Measurements from ENCODE around the gene RASA3.
A peak's percentile ranks its signal among the peaks of the same experiment; 100 is the strongest.
"Not testable (repeated sequence)": the region's sequence is repeated elsewhere in the genome, so short reads cannot be mapped to it uniquely, and the experiment has no call there.

RASA3 gene

GRCh38 chr13:114110091-114110829, 22.2 kb downstream of the RASA3 start:
- peak; percentile 9 for DNase-seq

- peak; percentile 66 for DNase-seq
Observed at GRCh38 chr13:114109641-114110041, 22.8 kb downstream of the RASA3 start.

DNA sequence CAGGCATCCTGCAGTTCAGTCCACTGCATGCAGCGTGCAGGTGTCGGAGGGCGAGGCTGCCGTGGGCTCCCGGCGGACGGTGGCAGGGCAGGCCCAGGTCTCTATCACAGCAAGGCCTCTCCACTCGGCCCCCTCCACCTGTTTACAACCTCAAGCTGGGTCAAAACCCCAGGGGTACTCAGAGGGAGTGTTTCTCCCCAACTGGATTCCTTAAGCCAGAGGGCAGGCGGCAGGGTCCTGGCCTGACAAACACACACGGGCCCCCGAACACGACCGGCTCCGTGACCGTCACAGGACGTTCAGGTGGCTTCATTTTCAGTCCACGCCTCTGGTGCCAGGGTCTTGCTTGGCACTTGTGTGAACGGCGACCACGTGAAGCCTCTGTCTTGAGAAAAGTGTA, 23.5 kb downstream of the RASA3 start:
- DNase-seq = no peak

DNA sequence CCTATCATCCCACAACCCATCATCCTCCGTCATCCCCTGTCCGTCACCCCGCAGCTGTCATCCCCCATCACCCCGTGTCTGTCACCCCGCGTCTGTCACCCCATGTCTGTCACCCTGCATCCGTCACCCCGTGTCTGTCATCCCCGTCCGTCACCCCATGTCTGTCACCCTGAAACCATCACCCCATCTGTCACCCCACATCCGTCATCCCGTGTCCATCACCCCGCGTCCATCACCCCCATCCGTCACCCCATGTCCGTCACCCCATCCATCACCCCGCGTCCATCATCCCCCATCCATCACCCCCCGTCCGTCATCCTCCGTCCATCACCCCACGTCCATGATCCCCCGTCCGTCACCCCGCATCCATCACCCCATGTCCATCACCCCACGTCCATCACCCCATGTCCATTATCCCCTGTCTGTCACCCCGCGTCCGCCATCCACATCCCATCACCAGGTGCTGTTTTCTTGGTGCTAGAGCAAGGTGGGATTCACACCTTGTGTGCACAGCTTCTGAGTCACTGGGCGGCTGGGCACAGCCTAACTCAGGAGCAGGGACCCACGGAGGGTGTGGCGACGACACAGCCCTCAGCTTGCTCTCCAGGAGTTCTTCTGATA, 24.2 kb downstream of the RASA3 start:
- DNase-seq = no peak

GRCh38 chr13:114107686-114108081, 24.7 kb downstream of the RASA3 start:
- DNase-seq = no peak

DNA sequence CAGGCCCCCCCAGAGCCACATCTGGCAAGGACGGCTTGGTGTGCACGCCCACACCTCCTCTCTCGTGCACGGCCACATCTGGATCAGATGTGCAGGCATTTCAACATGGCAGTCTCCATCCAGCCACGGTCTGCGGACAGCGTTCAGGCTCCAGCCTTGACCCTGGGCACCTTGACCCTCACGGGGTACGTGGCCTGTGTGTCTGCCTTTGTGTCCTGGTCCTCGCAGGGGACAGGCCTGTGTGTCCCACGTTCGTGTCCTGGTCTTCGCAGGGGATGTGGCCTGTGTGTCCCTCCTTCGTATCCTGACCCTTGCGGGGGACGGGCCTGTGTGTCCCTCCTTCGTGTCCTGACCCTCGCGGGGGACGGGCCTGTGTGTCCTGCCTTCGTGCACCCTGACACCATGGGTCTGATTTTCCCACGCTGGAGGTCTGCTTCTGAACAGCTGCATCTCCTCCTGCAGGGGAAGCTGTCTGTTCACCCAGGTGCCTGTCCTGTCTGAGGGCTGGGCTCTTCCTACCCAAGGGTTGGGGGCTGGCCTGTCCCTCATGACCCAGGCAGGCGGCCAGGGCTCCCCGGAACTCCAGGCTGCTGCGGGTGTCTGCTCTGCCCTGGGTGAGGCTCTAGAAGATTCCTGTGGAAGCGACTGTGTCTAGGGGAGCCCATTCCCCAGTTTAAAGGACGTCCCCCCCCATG, 25.3 kb downstream of the RASA3 start:
- no peak for DNase-seq

- DNase-seq = no peak
Observed at GRCh38 chr13:114106526-114106925, 25.9 kb downstream of the RASA3 start.

- DNase-seq = no peak
Observed at GRCh38 chr13:114105521-114106225, 26.8 kb downstream of the RASA3 start.

- no peak for DNase-seq
Observed at GRCh38 chr13:114104655-114105520, 27.5 kb downstream of the RASA3 start.

DNA sequence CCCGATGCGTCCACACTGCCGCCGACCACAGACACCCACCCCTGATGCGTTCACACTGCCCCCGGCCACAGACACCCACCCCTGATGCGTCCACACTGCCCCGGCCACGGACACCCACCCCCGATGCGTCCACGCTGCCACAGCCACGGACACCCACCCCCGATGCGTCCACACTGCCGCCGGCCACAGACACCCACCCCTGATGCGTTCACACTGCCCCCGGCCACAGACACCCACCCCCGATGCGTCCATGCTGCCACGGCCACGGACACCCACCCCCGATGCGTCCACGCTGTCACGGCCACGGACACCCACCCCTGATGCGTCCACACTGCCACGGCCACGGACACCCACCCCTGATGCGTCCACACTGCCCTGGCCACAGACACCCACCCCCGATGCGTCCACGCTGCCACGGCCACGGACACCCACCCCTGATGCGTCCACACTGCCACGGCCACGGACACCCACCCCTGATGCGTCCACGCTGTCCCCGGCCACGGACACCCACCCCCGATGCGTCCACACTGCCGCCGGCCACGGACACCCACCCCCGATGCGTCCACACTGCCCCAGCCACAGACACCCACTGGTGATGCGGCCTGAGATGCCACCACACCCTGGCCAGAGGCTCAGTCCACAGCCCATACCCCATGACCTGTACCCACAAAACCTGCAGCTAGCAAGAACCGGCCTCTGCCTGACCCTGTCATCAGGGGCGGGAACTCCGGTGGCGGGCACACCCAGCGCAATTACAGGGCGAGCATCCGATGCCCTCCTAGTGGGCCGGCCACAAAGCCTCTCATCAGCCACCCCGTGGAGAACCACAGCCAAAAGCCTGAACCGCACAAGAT, 28.4 kb downstream of the RASA3 start:
- DNase-seq = no peak

- DNase-seq = not testable (repeated sequence)
Observed at GRCh38 chr13:114103289-114103621, 29.2 kb downstream of the RASA3 start.

DNA sequence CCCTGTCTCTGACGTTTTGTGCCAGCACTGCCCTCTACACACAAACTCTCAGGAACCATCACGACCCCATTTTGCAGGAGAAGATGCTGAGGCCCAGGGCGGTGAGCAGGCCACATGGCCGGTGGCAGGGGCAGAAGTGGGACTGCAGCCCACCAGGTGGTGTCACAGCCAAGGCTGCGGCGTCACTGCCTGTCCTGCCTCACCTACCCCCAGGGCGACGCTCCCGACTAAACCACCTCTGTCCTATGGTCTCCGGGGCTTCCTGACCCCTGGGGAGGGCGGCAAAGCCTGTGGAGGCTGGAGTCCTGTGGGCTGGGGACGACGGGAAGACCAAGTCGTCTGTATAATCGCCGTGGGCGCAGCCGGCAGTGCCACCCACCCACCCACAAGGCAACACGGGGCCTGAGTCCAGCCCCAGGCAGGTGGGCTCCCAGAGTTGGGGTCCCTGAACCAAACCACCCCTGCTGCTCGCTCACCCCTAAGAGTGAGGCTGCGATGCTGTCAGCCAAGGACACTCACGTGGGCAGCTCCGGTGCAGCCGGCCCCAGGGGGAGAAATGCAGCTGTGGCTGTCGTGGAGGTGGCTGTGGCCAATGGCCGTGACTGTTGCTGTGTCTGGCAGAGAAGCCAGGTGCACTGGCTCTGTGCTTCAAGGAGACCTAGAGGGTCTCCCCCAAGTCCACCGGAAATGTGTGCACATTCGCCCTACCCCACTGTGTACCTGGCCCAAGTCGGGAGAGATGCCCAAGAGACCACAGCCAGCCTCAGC, 29.7 kb downstream of the RASA3 start:
- no peak for DNase-seq

GRCh38 chr13:114102131-114102520, 30.3 kb downstream of the RASA3 start:
- no peak for DNase-seq

DNA sequence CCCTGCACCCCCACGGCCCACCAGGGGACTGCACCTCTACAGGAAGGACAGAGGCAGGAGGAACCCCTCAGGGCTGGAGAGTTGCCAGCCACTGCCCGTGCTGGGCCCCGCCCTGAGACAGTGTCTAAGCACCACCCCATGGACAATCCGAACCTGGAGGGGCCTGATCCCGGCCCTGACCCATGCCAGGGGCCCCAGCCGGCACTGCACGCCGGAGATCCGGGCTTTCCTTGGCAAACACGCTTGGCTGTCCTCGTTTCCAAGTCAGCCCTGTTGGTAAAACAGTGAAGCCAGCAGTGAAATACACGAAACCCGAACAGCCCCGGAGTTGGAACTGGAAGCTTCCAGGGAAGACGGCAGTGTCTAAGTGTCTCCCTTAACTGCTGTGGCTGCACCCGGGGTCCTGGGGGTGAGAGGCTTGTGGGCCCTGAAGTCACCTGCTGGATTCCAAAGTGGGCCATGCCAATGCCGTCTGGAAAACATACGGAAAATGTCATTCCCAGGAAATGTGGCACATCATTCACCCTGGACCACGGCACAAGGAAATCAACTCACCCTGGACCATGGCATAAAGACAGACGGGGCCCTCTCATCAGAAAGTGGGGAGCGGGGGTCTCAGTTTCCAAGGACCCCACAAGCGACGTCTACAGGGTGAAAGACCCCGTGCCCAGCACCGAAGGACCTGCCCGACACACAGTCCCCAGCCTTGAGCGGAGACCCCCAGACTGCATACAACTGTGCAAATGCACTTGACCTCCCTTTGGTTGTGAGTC, 30.9 kb downstream of the RASA3 start:
- DNase-seq = no peak

- peak; percentile 20 for DNase-seq
Observed at GRCh38 chr13:114100446-114101357, 31.7 kb downstream of the RASA3 start.

- DNase-seq = peak; percentile 81
Observed at GRCh38 chr13:114099918-114100445, 32.4 kb downstream of the RASA3 start.

DNA sequence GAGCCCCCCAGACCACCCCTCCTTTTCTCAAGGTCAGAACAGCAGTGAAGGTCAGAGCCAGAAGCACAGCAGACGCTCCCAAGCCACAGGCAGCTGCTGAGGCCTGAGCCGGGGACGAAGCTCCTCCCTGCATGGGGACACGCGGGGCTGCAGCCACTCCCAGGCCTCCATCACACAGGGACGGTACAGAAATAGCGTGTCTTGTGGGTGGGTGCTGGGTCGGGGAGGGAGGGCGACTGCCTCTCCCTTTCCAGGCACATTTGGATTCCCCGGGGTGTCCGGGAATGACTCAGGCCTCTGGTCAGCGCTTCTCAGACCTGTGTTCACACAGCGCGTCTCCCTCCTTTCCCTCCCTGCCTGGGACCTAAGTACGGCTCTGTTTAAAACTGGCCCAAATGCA, 33.2 kb downstream of the RASA3 start:
- DNase-seq = peak; percentile 80

- not testable (repeated sequence) for DNase-seq
Observed at GRCh38 chr13:114098689-114099056, 33.8 kb downstream of the RASA3 start.

All from DMS53 (cell line).